Ovary (tissue), 9 donors: ENCODE measurements around the gene PLB1. TPM values are rescaled to one million over a fixed set of nuclear protein-coding genes. Genes with fewer than 3 reads are reported as not detected.

Experiments
- DNase-seq, 5 donors: peaks; one replicate each; pipeline ENCODE4 v3.0.0-alpha.2; 2019 to 2020
- H3K27ac ChIP-seq, 2 donors: fragments of 200-600 bp; one replicate each; pipeline versions ENCODE4 v1.5.1 to v1.8.0; 2019 to 2022
- H3K27me3 ChIP-seq: fragments of 200-600 bp; one replicate; pipeline ENCODE4 v1.8.0; 2022
- H3K36me3 ChIP-seq: fragments of 200-600 bp; sonication (generic); one replicate; pipeline ENCODE4 v1.5.1; 2019
- H3K4me1 ChIP-seq: one replicate; pipeline ENCODE4 v1.8.1; 2013; ENCODE audit warnings: mild to moderate bottlenecking, moderate library complexity; ENCODE audit not compliant: insufficient read depth
- H3K4me3 ChIP-seq: fragments of 200-600 bp; sonication (generic); one replicate; pipeline ENCODE4 v1.5.1; 2017
- H3K9me3 ChIP-seq, 2 donors: fragments of 200-600 bp in 1 of 2; sonication (generic) in 1 of 2; one replicate each; pipeline versions ENCODE4 v1.5.1 to v1.8.1; 2013 to 2019; ENCODE audit warnings: mild to moderate bottlenecking in 1 of 2, moderate library complexity in 1 of 2
- EP300 ChIP-seq: sonication (generic); formaldehyde crosslinking; IDR thresholded peaks from one replicate; pipeline ENCODE4 v1.6.1; 2017; ENCODE audit warnings: antibody characterized with exemption
- POLR2A ChIP-seq: fragments of 450-650 bp; IDR thresholded peaks from one replicate; pipeline ENCODE4 v1.6.1; 2017; ENCODE audit warnings: antibody characterized with exemption, mild to moderate bottlenecking, moderate library complexity
- WGBS, 3 donors: extraction: QIAGEN DNeasy Blood & Tissue Kit in 1 of 3; methylation state at CpG; one replicate each; pipeline versions ENCODE4 v1.1.5 to v1.1.7; 2013 to 2017; 5-methylcytosine and 5-hydroxymethylcytosine counted together
- intact Hi-C, 4 donors: fragments of 100-400 bp; cut with DNase I; formaldehyde crosslinking; loops; one replicate each; pipeline versions ENCODE4 v1.11.0 to v1.15.1; 2022 to 2023
- polyA plus RNA-seq, 2 donors: library from polyadenylated mRNA; stranded (reverse); fragments of 200-250 nt in 1 of 2; fragments of 350-450 nt in 1 of 2; fragmentation: Illumina TruSeq in 1 of 2; extraction: RNeasy Lipid Tissue Mini Kit (QIAGEN cat#74804) in 1 of 2; gene quantifications; one replicate each; pipeline ENCODE4 v1.2.3, GENCODE V29; 2013 to 2014
- total RNA-seq, 7 donors: library from RNA; depleted of rRNA in 2 of 7; stranded (reverse); fragments of >200 nt in 2 of 7; fragmentation: NEBNext Ultra II Directional in 3 of 7; extraction: Animal tissue kit (Norgen Biotek cat#: 25700) in 3 of 7; gene quantifications; one replicate each; pipeline versions ENCODE4 v1.1.0 to v1.2.4, GENCODE V29; 2016 to 2023
- TF ChIP-seq, protein P1 (sequence below), 3 donors: fragments of 450-650 bp in 2 of 3; fragments of 200-600 bp in 1 of 3; IDR thresholded peaks; one replicate each; pipeline versions ENCODE4 v1.5.1 to v1.8.0; 2016 to 2022; ENCODE audit warnings: antibody characterized with exemption in 3 of 3, mild to moderate bottlenecking in 1 of 3
- donor health status: DM: no; HTN: no; CAD: no; lungs with moderate emphysema.
- donor health status: DM: no; HTN: no; CAD: no.
- donor health status: Bipolar disorder and iron deficiency.
- donor health status: DM: yes; HTN: yes; CAD: no.
- donor health status: DM: no; HTN: no; CAD: no.
- donor health status: DM: yes; HTN: yes; CAD: no.

PLB1 gene
- total and polyA plus RNA-seq, 9 donors, result 0.99 to 9.3 (median 2.7) TPM

DNA sequence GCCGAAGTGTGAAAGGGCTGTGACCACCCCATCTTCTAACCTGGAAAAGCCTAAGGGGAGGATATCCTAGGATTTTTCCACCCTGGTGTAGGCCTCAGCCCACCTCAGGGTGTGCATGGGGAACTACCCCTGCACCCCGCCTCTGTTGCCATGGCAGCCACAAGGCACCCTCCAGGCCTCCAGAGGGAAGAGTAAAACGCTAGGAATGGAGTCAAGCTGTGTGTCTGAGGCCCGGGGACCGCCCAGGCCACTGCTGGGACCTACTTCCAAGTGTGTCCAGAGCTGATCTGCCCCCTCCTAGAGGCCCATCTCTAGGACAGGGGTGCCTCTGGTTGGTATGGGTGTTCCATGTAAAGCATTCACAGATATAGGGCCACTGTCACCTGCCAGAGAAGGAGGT lies 86.7 kb downstream of the PLB1 start:
- Histone ChIP-seq H3K36me3 (no peaks in the 10 kb centered on the region), H3K4me3 (no peak overlapping the region), H3K9me3 (no peaks in the 10 kb centered on the region), H3K4me1 (peaks cover 4% of the 10 kb centered on the region), H3K27ac (no peak overlapping the region), H3K27me3 (no peaks in the 10 kb centered on the region)
- WGBS, 3 donors, result 89 to 97% (median 95%) methylated on average over 5 of the region's 5 CpGs
- TF ChIP-seq, protein P1, sequence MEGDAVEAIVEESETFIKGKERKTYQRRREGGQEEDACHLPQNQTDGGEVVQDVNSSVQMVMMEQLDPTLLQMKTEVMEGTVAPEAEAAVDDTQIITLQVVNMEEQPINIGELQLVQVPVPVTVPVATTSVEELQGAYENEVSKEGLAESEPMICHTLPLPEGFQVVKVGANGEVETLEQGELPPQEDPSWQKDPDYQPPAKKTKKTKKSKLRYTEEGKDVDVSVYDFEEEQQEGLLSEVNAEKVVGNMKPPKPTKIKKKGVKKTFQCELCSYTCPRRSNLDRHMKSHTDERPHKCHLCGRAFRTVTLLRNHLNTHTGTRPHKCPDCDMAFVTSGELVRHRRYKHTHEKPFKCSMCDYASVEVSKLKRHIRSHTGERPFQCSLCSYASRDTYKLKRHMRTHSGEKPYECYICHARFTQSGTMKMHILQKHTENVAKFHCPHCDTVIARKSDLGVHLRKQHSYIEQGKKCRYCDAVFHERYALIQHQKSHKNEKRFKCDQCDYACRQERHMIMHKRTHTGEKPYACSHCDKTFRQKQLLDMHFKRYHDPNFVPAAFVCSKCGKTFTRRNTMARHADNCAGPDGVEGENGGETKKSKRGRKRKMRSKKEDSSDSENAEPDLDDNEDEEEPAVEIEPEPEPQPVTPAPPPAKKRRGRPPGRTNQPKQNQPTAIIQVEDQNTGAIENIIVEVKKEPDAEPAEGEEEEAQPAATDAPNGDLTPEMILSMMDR (IDR thresholded peaks at IDR 0.05), result no peak
- TF ChIP-seq POLR2A, result no peak
- no peak for TF ChIP-seq EP300
- intact Hi-C loops, result no loop called here
- no peak for DNase-seq

DNA sequence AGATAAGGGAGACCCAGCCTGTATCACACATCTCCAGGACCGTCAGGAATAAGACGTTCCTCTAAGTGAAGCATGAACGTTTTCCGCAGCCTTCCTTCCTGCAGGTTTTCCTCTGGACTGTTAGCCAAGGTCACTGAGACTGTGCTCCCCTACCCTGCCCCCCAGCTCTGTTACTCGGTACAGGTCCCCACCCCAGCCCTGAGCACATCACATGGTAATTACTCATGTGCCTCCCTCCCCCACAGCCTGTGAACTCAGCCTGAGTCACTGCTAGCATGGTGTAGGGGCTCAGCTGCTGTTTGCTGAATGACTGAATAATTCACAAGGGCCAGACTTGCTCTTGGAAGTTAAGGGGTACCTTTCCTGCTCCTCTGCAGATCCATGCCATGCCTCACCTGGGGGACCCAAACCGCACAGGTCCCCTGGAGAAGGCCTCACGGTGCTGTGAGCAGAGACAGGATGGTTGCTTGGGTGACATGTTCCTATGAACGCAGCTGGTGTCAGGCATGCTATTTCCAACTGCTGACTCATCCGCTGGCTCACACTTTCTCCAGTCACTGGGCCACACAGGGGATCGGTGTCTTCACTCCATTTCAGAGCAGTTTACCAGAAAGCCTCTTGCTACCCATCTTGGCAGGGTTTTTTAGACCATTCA lies 88.2 kb downstream of the PLB1 start:
- peak in 4 of 5 donors; percentile 47 to 81 (median 72) for DNase-seq
- H3K4me3 ChIP-seq, result no peak overlapping the region
- H3K27ac ChIP-seq, result no peak overlapping the region
- H3K4me1 ChIP-seq, result peaks cover 4% of the 10 kb centered on the region
- 30 to 43% (median 39%) methylated on average over 10 of the region's 10 CpGs for WGBS, 3 donors
- H3K9me3 ChIP-seq, result no peaks in the 10 kb centered on the region
- TF ChIP-seq POLR2A (no peak), EP300 (no peak)
- TF ChIP-seq, protein P1 (IDR thresholded peaks at IDR 0.05), result no peak
- H3K36me3 ChIP-seq, result no peaks in the 10 kb centered on the region
- no peaks in the 10 kb centered on the region for H3K27me3 ChIP-seq
- intact Hi-C loops, result no loop called here

DNA sequence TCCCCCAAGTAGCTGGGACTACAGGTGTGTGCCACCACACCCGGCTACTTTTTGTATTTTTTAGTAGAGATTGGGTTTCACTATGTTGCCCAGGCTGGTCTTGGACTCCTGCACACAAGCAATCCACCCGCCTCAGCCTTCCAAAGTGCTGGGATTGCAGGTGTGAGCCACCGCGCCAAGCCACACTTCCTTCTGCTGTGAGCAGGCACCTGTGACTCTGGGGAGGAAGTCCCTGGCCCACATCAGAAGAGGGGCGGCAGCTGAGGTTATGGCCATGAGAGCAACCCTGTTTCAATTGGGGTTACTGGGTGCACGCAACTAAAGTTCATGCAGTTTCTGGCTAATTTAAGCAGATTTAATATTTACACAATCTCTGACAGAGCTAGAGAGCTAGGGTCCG lies 91.0 kb downstream of the PLB1 start:
- intact Hi-C loops, result no loop called here
- TF ChIP-seq POLR2A (no peak), EP300 (no peak)
- TF ChIP-seq, protein P1 (IDR thresholded peaks at IDR 0.05), result no peak
- H3K36me3 ChIP-seq, result no peaks in the 10 kb centered on the region
- H3K4me1 ChIP-seq, result peaks cover 4% of the 10 kb centered on the region
- no peak overlapping the region for H3K27ac ChIP-seq
- DNase-seq, result peak in 1 of 5 donors; percentile 12
- WGBS, 3 donors, result 93 to 94% (median 93%) methylated on average over 7 of the region's 7 CpGs
- H3K27me3 ChIP-seq, result no peaks in the 10 kb centered on the region
- no peak overlapping the region for H3K4me3 ChIP-seq
- H3K9me3 ChIP-seq, result no peaks in the 10 kb centered on the region

DNA sequence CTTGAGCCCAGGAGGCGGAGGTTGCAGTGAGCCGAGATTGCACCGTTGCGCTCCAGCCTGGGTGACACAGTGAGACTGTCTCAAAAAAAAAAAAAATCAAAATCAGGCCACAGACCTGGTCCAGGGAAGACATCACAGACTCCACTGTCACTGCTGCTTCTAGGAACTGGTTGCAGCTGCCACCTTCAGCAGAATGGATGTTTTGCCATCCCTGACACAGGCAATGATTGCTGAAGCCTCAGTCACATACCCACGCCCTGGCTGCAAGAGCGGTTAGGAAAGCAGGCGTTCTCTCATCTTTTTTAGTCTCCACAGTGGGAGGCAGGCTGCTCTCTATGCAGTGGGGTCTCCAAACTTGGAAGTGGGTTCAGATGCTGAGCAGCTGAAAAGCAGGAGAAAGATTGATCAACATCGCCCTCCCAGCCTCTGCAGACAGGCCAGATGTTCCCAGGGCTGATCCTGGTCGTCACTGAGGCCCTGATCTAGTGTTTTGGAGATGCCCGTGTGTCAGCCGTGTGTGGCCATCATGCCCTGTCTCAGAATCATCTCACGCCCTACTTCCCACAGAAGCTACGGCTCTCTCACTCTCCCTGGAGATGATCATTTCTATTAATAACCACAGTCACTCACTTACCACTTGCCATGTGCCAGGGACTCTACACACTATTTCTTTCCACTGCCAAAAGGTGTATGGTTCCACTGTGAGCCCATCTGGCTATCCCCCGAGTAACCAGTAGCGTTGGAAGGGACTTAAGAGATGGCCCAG lies 91.8 kb downstream of the PLB1 start:
- no peak overlapping the region for H3K4me3 ChIP-seq
- DNase-seq, result peak in 1 of 5 donors; percentile 18
- TF ChIP-seq, protein P1 (IDR thresholded peaks at IDR 0.05), result no peak
- TF ChIP-seq EP300 (no peak), POLR2A (no peak)
- 80 to 91% (median 87%) methylated on average over 15 of the region's 15 CpGs for WGBS, 3 donors
- no peaks in the 10 kb centered on the region for H3K9me3 ChIP-seq
- peaks cover 4% of the 10 kb centered on the region for H3K4me1 ChIP-seq
- H3K36me3 ChIP-seq, result no peaks in the 10 kb centered on the region
- H3K27ac ChIP-seq, result no peak overlapping the region
- intact Hi-C loops, result no loop called here
- no peaks in the 10 kb centered on the region for H3K27me3 ChIP-seq
